IPS-18a (cell line): ENCODE measurements around the gene SOAT2.
A peak's percentile ranks its signal among the peaks of the same experiment; 100 is the strongest.

Experiments
- H3K27ac ChIP-seq: one replicate; pipeline ENCODE4 v1.5.1; 2013; ENCODE audit warnings: low read length
- H3K27me3 ChIP-seq: one replicate; pipeline ENCODE4 v1.6.1; 2013; ENCODE audit warnings: mild to moderate bottlenecking, low read length; ENCODE audit not compliant: control insufficient read depth, insufficient read depth
- H3K36me3 ChIP-seq: one replicate; pipeline ENCODE4 v1.6.1; 2013; ENCODE audit warnings: low read depth, low read length; ENCODE audit not compliant: control insufficient read depth
- H3K4me1 ChIP-seq: one replicate; pipeline ENCODE4 v1.6.1; 2013; ENCODE audit warnings: low read depth, low read length; ENCODE audit not compliant: control insufficient read depth
- H3K4me3 ChIP-seq: one replicate; pipeline ENCODE4 v1.5.1; 2013; ENCODE audit warnings: low read length
- H3K9ac ChIP-seq: one replicate; pipeline ENCODE4 v1.6.1; 2013; ENCODE audit warnings: mild to moderate bottlenecking, low read length, moderate library complexity
- H3K9me3 ChIP-seq: one replicate; pipeline ENCODE4 v1.6.1; 2013; ENCODE audit warnings: low read depth, low read length; ENCODE audit not compliant: control insufficient read depth

Gene SOAT2

DNA sequence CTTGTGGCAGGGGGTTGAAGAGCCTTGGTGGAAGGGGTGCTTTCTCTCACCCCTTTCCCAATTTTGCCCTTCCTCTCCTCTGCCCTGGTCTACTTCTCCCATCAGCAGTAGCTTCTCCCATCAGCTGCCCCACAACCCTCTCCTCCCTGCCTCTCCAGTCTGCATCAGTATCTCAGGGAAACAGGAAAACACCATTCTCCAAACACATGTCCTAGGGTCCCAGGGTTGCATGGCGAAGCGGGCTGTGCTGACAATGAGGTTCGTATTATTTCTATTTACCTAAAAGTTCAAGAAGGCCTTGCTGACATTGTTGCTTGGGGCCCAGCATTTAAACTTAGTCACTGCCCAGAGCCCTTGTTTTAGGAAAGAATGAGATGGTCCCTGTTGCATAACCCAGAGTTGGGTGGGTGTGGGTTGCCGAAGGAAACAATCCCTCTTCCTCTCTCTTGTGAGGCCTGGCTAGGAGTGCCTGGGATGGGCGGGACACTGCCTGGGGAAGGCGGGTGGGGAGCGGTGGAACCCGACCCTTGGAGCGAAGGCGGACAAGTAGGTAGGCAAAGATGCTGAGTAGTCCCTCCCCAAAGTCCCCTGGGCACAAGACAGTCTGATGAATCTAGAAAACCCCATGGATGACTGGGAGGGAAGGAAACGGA is 7.1 kb upstream of the SOAT2 start:
- Histone ChIP-seq H3K9ac (no peak overlapping the region), H3K36me3 (no peaks in the 10 kb centered on the region), H3K4me1 (peaks cover 22% of the 10 kb centered on the region), H3K9me3 (no peaks in the 10 kb centered on the region), H3K4me3 (peak overlapping the region; percentile 85), H3K27me3 (peaks cover 36% of the 10 kb centered on the region), H3K27ac (no peak overlapping the region)

DNA sequence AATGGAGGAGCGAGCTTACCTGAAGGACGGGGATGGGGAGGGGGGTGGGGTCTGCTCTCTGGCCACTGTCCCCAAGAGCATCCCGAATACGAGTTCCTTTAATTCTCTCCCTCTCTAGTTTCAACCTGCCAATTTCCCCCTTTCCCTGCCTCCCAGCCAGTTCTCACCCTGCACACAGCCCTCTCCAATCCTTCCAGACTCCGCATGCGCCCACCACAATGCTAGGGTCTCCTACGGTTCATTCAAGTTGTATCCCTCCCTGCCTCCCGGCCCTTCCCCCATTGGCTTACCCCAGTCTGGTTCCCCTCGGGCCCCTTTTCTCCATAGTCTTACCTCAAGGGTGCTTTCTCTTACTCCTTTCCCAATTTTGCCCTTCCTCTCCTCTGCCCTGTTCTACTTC is 6.5 kb upstream of the SOAT2 start:
- peaks cover 22% of the 10 kb centered on the region for H3K4me1 ChIP-seq
- no peak overlapping the region for H3K27ac ChIP-seq
- peak overlapping the region; percentile 85 for H3K4me3 ChIP-seq
- no peaks in the 10 kb centered on the region for H3K9me3 ChIP-seq
- H3K36me3 ChIP-seq, result no peaks in the 10 kb centered on the region
- peak overlapping the region; percentile 20 for H3K9ac ChIP-seq
- H3K27me3 ChIP-seq, result peaks cover 36% of the 10 kb centered on the region

DNA sequence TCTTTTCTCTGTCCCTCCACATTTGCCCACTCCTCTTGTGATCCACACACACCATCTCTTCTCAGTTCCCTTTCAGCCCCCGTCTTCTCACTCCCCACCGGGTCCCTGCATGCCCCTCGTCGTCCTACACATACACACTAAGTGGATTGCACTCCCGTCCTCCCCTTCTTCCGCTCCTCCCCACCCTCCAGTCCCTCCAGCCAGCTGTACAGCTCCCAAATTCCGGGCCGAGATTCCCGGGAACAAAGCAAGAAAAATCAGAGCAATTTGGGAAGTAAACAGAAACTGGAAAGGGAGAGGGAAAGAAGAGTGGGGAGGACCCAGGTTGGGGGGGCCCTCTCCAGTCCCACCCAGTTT is 6.1 kb upstream of the SOAT2 start:
- H3K27me3 ChIP-seq, result peaks cover 36% of the 10 kb centered on the region
- no peak overlapping the region for H3K27ac ChIP-seq
- H3K4me3 ChIP-seq, result peak overlapping the region; percentile 85
- peaks cover 22% of the 10 kb centered on the region for H3K4me1 ChIP-seq
- H3K9me3 ChIP-seq, result no peaks in the 10 kb centered on the region
- H3K9ac ChIP-seq, result peak overlapping the region; percentile 20
- H3K36me3 ChIP-seq, result no peaks in the 10 kb centered on the region

DNA sequence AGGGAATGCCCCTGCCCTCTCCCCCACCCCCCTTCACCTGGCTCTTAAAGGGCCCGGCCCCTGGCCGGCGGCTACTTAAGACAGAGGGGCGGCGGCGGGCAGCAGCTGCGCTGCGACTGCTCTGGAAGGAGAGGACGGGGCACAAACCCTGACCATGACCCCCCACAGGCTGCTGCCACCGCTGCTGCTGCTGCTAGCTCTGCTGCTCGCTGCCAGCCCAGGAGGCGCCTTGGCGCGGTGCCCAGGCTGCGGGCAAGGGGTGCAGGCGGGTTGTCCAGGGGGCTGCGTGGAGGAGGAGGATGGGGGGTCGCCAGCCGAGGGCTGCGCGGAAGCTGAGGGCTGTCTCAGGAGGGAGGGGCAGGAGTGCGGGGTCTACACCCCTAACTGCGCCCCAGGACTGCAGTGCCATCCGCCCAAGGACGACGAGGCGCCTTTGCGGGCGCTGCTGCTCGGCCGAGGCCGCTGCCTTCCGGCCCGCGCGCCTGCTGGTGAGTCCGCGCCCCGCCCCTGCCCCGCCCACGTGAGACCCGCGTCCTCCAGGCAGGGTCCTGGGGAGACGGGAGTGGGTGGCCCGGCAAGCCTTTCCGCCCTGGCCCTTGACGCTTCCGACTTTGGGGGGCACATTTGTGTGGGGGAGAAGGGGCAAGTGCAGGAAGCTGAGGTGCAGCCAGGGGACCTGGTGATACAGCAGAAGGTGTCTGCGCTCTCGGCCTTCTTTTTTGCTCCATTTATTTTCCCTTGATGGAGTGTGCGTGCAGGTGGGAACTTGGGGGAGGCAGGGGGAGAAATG is 5.5 kb upstream of the SOAT2 start, which contains the start of gene IGFBP6:
Gene IGFBP6 (plus strand): TSS at position 104 of the 790 bp plus-strand sequence. CDS start 51 bp downstream, at position 155.
- H3K36me3 ChIP-seq, result no peaks in the 10 kb centered on the region
- peaks cover 36% of the 10 kb centered on the region for H3K27me3 ChIP-seq
- peaks cover 22% of the 10 kb centered on the region for H3K4me1 ChIP-seq
- H3K4me3 ChIP-seq, result peak within 1 kb of the TSS; percentile 85
- H3K9ac ChIP-seq, result peak within 1 kb of the TSS; percentile 20
- no peak within 1 kb of the TSS for H3K27ac ChIP-seq
- H3K9me3 ChIP-seq, result no peaks in the 10 kb centered on the region

DNA sequence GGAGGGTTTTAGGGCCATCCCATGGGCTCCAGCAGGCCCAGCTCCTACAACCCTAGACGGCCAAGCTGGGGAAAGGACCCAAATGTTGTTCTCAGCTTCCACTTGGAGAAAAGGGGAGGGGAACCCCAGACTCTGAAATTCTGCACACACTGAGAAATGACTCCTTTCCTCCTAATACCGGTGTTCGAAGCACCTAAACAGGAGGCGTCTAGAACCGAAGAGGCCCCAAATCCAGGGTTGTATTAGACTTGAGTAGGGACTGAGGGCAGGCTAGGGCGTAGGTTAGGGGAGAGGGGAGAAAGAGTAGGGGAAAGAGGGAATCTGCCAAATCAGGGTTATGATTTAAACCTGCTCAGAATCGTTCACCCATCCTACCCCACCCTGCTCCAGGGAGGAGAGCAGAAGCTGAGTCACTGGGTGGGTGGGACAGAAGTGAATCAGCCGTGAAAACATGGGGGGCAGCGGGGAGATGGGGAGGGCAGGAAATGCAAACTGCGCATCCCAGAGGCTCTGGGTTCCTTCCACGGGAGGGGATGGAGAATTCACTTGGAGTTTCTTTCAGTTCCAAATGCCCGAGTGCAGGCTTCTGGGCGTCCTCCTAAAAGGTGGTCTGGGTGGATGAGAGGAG is 4.8 kb upstream of the SOAT2 start:
- Histone ChIP-seq H3K27ac (no peak overlapping the region), H3K9me3 (no peaks in the 10 kb centered on the region), H3K4me1 (peaks cover 22% of the 10 kb centered on the region), H3K9ac (no peak overlapping the region), H3K27me3 (peaks cover 36% of the 10 kb centered on the region), H3K36me3 (no peaks in the 10 kb centered on the region), H3K4me3 (peak overlapping the region; percentile 85)

DNA sequence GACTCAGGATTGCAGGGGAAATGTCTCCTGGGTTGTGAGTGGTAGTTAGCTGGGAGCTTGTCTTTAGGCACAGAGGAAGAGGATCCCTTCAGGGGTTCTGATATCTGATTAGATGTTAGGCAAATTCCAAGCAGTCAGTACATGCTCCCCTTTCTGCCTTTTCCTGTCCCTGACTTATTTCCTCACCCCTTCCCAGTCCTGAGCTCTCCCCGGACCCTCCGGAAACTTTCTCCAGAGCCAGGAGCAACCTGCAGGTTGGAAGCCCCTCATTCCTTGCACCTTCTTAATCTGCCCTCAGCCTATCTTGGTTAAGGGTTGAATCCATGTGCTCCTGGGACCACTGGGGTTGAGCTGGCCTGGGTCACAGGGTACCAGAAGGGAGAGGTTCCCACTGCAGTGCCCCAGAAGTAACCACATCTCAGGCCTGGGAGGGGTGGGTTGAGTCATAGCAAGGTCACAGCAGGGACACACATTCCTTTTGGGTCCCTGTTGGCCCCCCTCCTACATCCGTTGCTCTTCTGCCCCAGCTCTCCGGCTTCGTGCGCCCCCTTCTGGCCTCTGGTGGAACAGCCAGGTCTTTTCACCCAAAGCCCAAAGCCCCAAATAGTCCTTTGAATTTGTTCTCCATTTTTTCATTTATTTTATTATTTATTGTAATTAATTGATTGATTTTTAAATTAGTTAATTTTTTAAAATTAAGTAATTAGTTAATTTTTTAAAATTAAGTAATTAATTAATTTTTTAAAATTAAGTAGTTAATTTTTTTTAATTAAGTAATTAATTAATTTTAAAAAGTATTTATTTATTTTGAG is 4.0 kb upstream of the SOAT2 start:
- no peaks in the 10 kb centered on the region for H3K9me3 ChIP-seq
- peaks cover 36% of the 10 kb centered on the region for H3K27me3 ChIP-seq
- H3K36me3 ChIP-seq, result no peaks in the 10 kb centered on the region
- H3K9ac ChIP-seq, result no peak overlapping the region
- H3K4me3 ChIP-seq, result peak overlapping the region; percentile 85
- H3K27ac ChIP-seq, result no peak overlapping the region
- peaks cover 22% of the 10 kb centered on the region for H3K4me1 ChIP-seq

DNA sequence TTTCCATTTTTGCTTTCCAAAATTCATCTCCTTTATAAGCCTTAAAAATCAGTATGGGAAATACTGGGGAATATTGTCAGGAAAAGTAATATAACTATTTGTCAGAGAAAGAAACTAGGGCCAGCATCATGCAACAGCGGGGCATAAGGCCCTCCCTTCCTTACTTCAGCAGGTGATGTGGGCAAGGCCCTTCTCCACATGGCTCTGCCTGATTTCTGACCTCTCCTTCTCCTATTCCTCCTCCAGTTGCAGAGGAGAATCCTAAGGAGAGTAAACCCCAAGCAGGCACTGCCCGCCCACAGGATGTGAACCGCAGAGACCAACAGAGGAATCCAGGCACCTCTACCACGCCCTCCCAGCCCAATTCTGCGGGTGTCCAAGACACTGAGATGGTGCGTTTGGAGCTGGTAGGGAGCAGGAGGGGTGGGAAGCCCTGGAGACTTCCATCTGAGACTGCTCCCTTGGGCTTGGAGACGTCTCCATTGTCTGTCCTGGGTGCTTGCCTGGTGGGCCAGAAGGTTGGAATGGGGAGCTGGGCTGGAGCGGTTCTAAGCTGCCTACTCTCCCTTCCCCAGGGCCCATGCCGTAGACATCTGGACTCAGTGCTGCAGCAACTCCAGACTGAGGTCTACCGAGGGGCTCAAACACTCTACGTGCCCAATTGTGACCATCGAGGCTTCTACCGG is 2.7 kb upstream of the SOAT2 start:
- H3K4me1 ChIP-seq, result peaks cover 22% of the 10 kb centered on the region
- H3K9ac ChIP-seq, result no peak overlapping the region
- H3K27me3 ChIP-seq, result peaks cover 36% of the 10 kb centered on the region
- no peaks in the 10 kb centered on the region for H3K9me3 ChIP-seq
- H3K4me3 ChIP-seq, result no peak overlapping the region
- no peaks in the 10 kb centered on the region for H3K36me3 ChIP-seq
- H3K27ac ChIP-seq, result no peak overlapping the region

DNA sequence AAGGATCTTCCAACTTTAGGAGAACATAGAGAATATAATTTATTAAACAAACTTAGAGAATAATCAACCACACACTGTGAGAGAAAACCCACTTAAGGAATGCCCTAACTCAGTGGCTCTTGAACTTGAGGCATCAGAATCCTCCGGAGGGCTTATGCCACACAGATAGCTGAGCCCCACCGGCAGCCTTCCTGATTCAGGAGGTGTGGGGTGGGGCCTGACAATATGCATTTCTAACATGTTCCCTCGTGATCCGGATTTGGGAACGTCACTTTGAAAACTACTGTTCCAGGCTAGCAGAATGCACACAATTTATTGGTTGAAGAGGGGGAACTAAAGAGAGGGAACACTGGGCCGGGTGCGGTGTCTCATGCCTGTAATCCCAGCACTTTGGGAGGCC is 2.0 kb upstream of the SOAT2 start:
- H3K27me3 ChIP-seq, result peaks cover 30% of the 10 kb centered on the region
- no peak overlapping the region for H3K9ac ChIP-seq
- H3K4me3 ChIP-seq, result no peak overlapping the region
- peaks cover 18% of the 10 kb centered on the region for H3K4me1 ChIP-seq
- no peaks in the 10 kb centered on the region for H3K36me3 ChIP-seq
- H3K9me3 ChIP-seq, result no peaks in the 10 kb centered on the region
- no peak overlapping the region for H3K27ac ChIP-seq

DNA sequence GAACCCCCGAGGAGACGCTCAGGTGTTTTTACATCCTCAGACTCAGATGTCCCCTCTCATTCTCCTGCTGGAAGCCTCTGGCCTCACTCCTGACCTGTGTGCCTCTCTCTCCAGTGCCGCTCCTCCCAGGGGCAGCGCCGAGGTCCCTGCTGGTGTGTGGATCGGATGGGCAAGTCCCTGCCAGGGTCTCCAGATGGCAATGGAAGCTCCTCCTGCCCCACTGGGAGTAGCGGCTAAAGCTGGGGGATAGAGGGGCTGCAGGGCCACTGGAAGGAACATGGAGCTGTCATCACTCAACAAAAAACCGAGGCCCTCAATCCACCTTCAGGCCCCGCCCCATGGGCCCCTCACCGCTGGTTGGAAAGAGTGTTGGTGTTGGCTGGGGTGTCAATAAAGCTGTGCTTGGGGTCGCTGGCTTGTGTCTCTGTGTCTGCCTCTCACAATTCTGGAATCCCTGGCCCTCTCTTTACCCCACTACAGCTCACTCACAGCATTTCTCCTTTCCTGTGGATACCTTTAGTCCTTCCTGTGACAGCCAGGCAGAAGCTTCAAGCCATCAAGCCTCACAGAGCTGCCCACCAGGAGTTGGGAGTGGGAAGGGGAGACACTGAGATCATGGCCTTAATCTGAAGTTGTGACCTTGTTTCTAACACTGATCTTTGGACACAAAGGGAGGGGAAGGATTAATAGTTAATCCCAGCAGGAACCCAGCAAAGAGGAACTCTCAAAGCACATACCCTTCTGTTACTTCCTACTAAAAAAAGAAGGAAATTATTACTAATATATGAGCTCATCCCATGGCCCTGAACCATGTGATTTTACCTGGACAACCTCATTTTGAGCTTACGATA is 1.1 kb upstream of the SOAT2 start:
- Histone ChIP-seq H3K9ac (no peak overlapping the region), H3K27me3 (peaks cover 21% of the 10 kb centered on the region), H3K4me1 (peaks cover 9% of the 10 kb centered on the region), H3K4me3 (no peak overlapping the region), H3K36me3 (no peaks in the 10 kb centered on the region), H3K9me3 (no peaks in the 10 kb centered on the region), H3K27ac (no peak overlapping the region)

DNA sequence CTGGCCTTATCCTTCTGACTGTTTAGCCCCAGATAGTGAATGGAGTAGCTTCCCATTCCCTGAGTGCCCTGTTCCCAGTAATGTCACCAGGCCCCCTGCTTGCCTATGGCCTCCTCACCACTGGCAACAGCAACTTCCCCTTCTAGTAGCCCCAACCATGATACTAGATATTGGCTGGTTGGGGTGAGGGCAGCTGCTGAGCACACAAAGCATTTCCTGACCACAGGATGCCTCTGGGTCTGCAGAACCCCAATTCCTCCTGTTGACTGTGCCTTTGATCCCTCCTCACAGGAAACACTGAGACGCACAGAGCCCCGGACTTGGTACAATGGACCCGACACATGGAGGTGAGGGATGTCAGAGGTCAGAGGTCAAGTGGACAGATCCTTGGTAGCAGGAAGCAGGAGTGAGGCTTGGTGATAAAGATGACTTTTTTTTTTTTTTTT is 597 bp downstream of the SOAT2 start:
- Histone ChIP-seq H3K27me3 (peaks cover 4% of the 10 kb centered on the region), H3K27ac (no peak overlapping the region), H3K4me1 (peaks cover 5% of the 10 kb centered on the region), H3K9me3 (no peaks in the 10 kb centered on the region), H3K4me3 (no peak overlapping the region), H3K36me3 (no peaks in the 10 kb centered on the region), H3K9ac (no peak overlapping the region)
